AG09319 (cell line): ENCODE results near the gene SPTBN1.
"Not testable (repeated sequence)": the region's sequence is repeated elsewhere in the genome, so short reads cannot be mapped to it uniquely, and the experiment has no call there.

Source experiments
- DNase-seq: peaks from one replicate; pipeline ENCODE4 v3.0.0-alpha.2; 2010; ENCODE audit warnings: low read depth; ENCODE audit errors: extremely low read depth
- CTCF ChIP-seq: IDR thresholded peaks from 2 replicates; pipeline ENCODE4 v1.5.1; 2011; ENCODE audit warnings: low read depth, mild to moderate bottlenecking, inconsistent platforms, low read length, moderate library complexity

The SPTBN1 gene

GRCh38 chr2:54523324-54523959 lies 67.3 kb downstream of the SPTBN1 start:
- DNase-seq: no peak

DNA sequence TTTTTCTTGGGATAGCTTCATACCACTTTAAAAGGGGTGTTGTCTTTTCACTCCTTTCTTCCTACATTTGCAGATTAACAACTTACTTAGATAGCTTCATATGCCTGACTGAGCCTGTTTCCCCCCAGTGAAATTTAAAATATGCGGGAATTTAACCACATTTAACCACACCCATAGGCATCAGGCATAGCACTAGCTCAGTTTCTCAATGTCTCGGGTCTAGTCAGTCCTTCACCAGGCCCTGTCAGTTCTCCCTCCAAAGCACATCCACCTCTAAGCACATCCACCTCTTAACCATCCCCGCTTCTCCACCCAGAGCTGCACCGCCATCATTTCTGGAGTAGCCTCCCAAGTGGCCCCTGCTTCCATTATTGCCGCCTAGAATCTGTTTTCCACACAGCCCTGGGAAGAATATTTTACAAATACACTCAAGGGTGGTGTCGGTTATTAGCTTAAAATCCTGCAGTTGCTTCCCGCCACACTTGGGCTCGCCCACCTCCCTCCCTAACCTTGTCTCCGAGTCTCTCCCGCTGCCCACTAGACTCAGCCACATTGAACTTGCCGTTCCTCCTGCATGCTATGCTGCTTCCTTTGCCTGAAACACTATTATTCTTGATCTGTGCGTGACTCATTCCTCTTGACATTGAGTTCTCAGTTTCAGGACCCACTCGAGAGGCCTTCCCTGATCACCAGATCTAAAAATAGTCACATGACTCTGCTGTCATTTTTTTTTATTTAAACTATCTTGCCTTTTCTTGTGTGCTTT lies 68.3 kb downstream of the SPTBN1 start:
- DNase-seq: no peak
- TF ChIP-seq CTCF: no peak

More at GRCh38 chr2:54523324-54523959, 67.3 kb downstream of the SPTBN1 start:
- no peak for TF ChIP-seq CTCF

- no peak for DNase-seq
- TF ChIP-seq CTCF: no peak
Measured at GRCh38 chr2:54525321-54525720, 69.2 kb downstream of the SPTBN1 start.

- TF ChIP-seq CTCF: no peak
- DNase-seq: no peak
Measured at GRCh38 chr2:54526226-54526879, 70.2 kb downstream of the SPTBN1 start.

DNA sequence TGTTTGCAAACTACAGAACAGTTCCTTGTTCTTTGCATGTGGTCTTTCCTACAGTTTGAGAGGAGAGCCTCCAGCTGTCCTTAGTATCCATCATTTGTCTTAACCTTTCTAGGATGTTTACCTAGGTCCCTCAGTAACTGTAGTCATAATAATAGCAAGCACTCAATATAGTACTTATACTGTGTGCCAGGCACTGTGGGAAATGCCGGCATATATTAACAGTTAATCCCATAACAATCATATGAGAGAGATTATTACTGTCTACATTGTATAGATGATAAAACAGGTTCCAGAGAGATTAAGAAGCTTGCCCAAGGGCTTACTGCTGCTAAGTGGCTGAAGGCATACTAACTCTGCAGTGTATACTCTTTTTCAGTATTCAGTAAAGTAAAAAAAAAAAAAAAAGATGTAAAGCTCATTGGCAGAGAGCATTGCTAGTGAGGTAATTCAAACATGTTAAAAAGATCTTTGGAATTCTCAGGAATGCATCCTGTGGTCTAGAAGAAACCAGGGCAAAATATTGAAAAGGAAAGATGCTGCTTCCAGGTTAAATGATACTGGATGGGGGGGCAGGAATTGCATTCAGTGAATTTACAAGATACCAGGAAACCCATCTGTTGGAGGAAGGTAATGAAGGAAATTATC lies 72.3 kb downstream of the SPTBN1 start:
- no peak for DNase-seq
- TF ChIP-seq CTCF: no peak

DNA sequence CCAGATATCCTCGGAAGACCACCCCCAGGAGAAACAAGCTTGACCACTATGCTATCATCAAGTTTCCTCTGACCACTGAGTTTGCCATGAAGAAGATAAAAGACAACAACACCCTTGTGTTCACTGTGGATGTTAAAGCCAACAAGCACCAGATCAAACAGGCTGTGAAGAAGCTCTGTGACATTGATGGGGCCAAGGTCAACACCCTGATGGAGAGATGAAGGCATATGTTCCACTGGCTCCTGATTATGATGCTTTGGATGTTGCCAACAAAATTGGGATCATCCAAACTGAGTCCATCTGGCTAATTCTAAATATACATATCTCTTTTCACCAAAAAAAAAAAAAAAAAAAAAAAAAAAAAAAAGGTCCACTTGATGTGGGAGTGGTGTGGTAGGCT lies 73.4 kb downstream of the SPTBN1 start:
- DNase-seq: not testable (repeated sequence)

- no peak for DNase-seq
- TF ChIP-seq CTCF: no peak
Measured at GRCh38 chr2:54529935-54530334, 73.8 kb downstream of the SPTBN1 start.
